Activated naive CD4-positive, alpha-beta T cell treated with anti-CD3 and anti-CD28 coated beads for 36 hours (primary cell): ENCODE results near the gene PREX1. TPM values are rescaled to one million over a fixed set of nuclear protein-coding genes. Genes with fewer than 3 reads are reported as not detected.
A peak's percentile ranks its signal among the peaks of the same experiment; 100 is the strongest.

Experiments
- CTCF ChIA-PET: fragments of 350-600 bp; sonication (Branson Sonifier 250); formaldehyde crosslinking; loops from one replicate; lab custom pipeline; 2021; ENCODE audit warnings: antibody characterized with exemption; lab: Charles Lee
- DNase-seq: peaks from one replicate; pipeline ENCODE4 v3.0.0-alpha.2; 2020
- H3K27ac Mint-ChIP-seq: one replicate; pipeline ENCODE4 v1.8.0; 2021; ENCODE audit warnings: mild to moderate bottlenecking, mixed read lengths
- H3K27me3 Mint-ChIP-seq: one replicate; pipeline ENCODE4 v1.8.0; 2021; ENCODE audit warnings: low read depth, mixed read lengths
- H3K36me3 Mint-ChIP-seq: one replicate; pipeline ENCODE4 v1.8.0; 2021; ENCODE audit warnings: low read depth, mixed read lengths
- H3K4me1 Mint-ChIP-seq: one replicate; pipeline ENCODE4 v1.8.0; 2021; ENCODE audit warnings: low read depth, mixed read lengths
- H3K4me3 Mint-ChIP-seq: one replicate; pipeline ENCODE4 v1.8.0; 2021; ENCODE audit warnings: mild to moderate bottlenecking, moderate library complexity, mixed read lengths
- H3K9me3 Mint-ChIP-seq: one replicate; pipeline ENCODE4 v1.8.0; 2021; ENCODE audit warnings: mixed read lengths
- intact Hi-C: fragments of 100-400 bp; cut with micrococcal nuclease; formaldehyde crosslinking; loops from one replicate; pipeline ENCODE4 v1.15.1; 2023
- total RNA-seq, 2 experiments: library from RNA; stranded (reverse); gene quantifications; one replicate each; pipeline ENCODE4 v1.2.3, GENCODE V29; 2021

PREX1 gene
- total RNA-seq, 2 experiments from 2014 or later = 43.7 to 44.2 TPM

GRCh38 chr20:48738399-48739304, 89.1 kb downstream of the PREX1 start:
- H3K4me1 Mint-ChIP-seq = peaks cover 32% of the 10 kb centered on the region

GRCh38 chr20:48738094-48738398, 89.8 kb downstream of the PREX1 start:
- no peaks in the 10 kb centered on the region for H3K27me3 Mint-ChIP-seq
- intact Hi-C loops = loop anchor here (5.0 kb wide), 1 partner anchor 44 kb away; no protein-coding TSS in a partner anchor
- no peak overlapping the region for H3K4me3 Mint-ChIP-seq
- no peaks in the 10 kb centered on the region for H3K9me3 Mint-ChIP-seq
- DNase-seq = no peak
- peaks cover 2% of the 10 kb centered on the region for H3K36me3 Mint-ChIP-seq
- CTCF ChIA-PET = interaction anchor here (0.6 kb wide), 1 partner anchor 167 kb away, joined by 3 read pairs; no protein-coding TSS in a partner anchor
- peak overlapping the region; percentile 79 for H3K27ac Mint-ChIP-seq
- H3K4me1 Mint-ChIP-seq = peaks cover 32% of the 10 kb centered on the region

More at GRCh38 chr20:48738399-48739304, 89.1 kb downstream of the PREX1 start:
- peak; percentile 88 for DNase-seq
- Mint-ChIP-seq H3K27me3 (no peaks in the 10 kb centered on the region), H3K27ac (peak overlapping the region; percentile 79), H3K9me3 (no peaks in the 10 kb centered on the region), H3K4me3 (no peak overlapping the region), H3K36me3 (peaks cover 2% of the 10 kb centered on the region)
- CTCF ChIA-PET = interaction anchor here (0.6 to 1.0 kb wide), 3 partner anchors 64 to 166 kb away, joined by 3 read pairs; no protein-coding TSS in a partner anchor
- intact Hi-C loops = loop anchor here (1.0 to 5.0 kb wide), 6 partner anchors 10 to 538 kb away; no protein-coding TSS in a partner anchor

- Mint-ChIP-seq H3K27me3 (no peaks in the 10 kb centered on the region), H3K27ac (peak overlapping the region; percentile 79), H3K4me1 (peaks cover 32% of the 10 kb centered on the region), H3K9me3 (no peaks in the 10 kb centered on the region), H3K4me3 (no peak overlapping the region), H3K36me3 (peaks cover 2% of the 10 kb centered on the region)
- intact Hi-C loops = loop anchor here (5.0 kb wide), 1 partner anchor 45 kb away; no protein-coding TSS in a partner anchor
- no peak for DNase-seq
- CTCF ChIA-PET = interaction anchor here (0.6 kb wide), 1 partner anchor 167 kb away, joined by 3 read pairs; no protein-coding TSS in a partner anchor
Measured at GRCh38 chr20:48737434-48738093, 90.2 kb downstream of the PREX1 start.

GRCh38 chr20:48736636-48737035, 91.2 kb downstream of the PREX1 start:
- Mint-ChIP-seq H3K4me3 (no peak overlapping the region), H3K36me3 (peaks cover 2% of the 10 kb centered on the region), H3K4me1 (peaks cover 32% of the 10 kb centered on the region), H3K27ac (no peak overlapping the region), H3K9me3 (no peaks in the 10 kb centered on the region), H3K27me3 (no peaks in the 10 kb centered on the region)
- CTCF ChIA-PET = no interaction called here
- DNase-seq = no peak
- intact Hi-C loops = loop anchor here (5.0 kb wide), 1 partner anchor 46 kb away; no protein-coding TSS in a partner anchor

GRCh38 chr20:48736231-48736630, 91.6 kb downstream of the PREX1 start:
- no peak overlapping the region for H3K4me3 Mint-ChIP-seq
- no peaks in the 10 kb centered on the region for H3K27me3 Mint-ChIP-seq
- intact Hi-C loops = loop anchor here (5.0 kb wide), 1 partner anchor 46 kb away; no protein-coding TSS in a partner anchor
- CTCF ChIA-PET = no interaction called here
- no peak for DNase-seq
- no peaks in the 10 kb centered on the region for H3K9me3 Mint-ChIP-seq
- H3K4me1 Mint-ChIP-seq = peaks cover 32% of the 10 kb centered on the region
- H3K36me3 Mint-ChIP-seq = peaks cover 2% of the 10 kb centered on the region
- H3K27ac Mint-ChIP-seq = no peak overlapping the region

- Mint-ChIP-seq H3K27me3 (no peaks in the 10 kb centered on the region), H3K4me1 (peaks cover 38% of the 10 kb centered on the region), H3K27ac (no peak overlapping the region), H3K9me3 (no peaks in the 10 kb centered on the region), H3K4me3 (no peak overlapping the region), H3K36me3 (peaks cover 2% of the 10 kb centered on the region)
- CTCF ChIA-PET = interaction anchor here (0.9 to 1.0 kb wide), 2 partner anchors 10 to 78 kb away, joined by 3 to 4 read pairs; no protein-coding TSS in a partner anchor
- intact Hi-C loops = loop anchor here (5.0 kb wide), 1 partner anchor 47 kb away; no protein-coding TSS in a partner anchor
- DNase-seq = no peak
Measured at GRCh38 chr20:48735112-48735511, 92.7 kb downstream of the PREX1 start.

GRCh38 chr20:48734104-48734749, 93.6 kb downstream of the PREX1 start:
- CTCF ChIA-PET = interaction anchor here (0.9 to 1.0 kb wide), 2 partner anchors 9 to 77 kb away, joined by 3 to 4 read pairs; no protein-coding TSS in a partner anchor
- Mint-ChIP-seq H3K36me3 (peaks cover 2% of the 10 kb centered on the region), H3K4me3 (no peak overlapping the region), H3K27ac (no peak overlapping the region), H3K4me1 (peaks cover 33% of the 10 kb centered on the region), H3K27me3 (no peaks in the 10 kb centered on the region), H3K9me3 (no peaks in the 10 kb centered on the region)
- intact Hi-C loops = no loop called here
- DNase-seq = no peak

- peaks cover 2% of the 10 kb centered on the region for H3K36me3 Mint-ChIP-seq
- DNase-seq = no peak
- CTCF ChIA-PET = no interaction called here
- peaks cover 25% of the 10 kb centered on the region for H3K4me1 Mint-ChIP-seq
- no peak overlapping the region for H3K4me3 Mint-ChIP-seq
- intact Hi-C loops = no loop called here
- no peaks in the 10 kb centered on the region for H3K9me3 Mint-ChIP-seq
- no peak overlapping the region for H3K27ac Mint-ChIP-seq
- H3K27me3 Mint-ChIP-seq = no peaks in the 10 kb centered on the region
Measured at GRCh38 chr20:48733296-48733790, 94.5 kb downstream of the PREX1 start.

- H3K27ac Mint-ChIP-seq = no peak overlapping the region
- H3K9me3 Mint-ChIP-seq = no peaks in the 10 kb centered on the region
- CTCF ChIA-PET = no interaction called here
- no peak overlapping the region for H3K4me3 Mint-ChIP-seq
- H3K36me3 Mint-ChIP-seq = peaks cover 2% of the 10 kb centered on the region
- peaks cover 14% of the 10 kb centered on the region for H3K4me1 Mint-ChIP-seq
- no peaks in the 10 kb centered on the region for H3K27me3 Mint-ChIP-seq
- no peak for DNase-seq
- intact Hi-C loops = no loop called here
Measured at GRCh38 chr20:48732081-48732829, 95.5 kb downstream of the PREX1 start.

- Mint-ChIP-seq H3K36me3 (peaks cover 2% of the 10 kb centered on the region), H3K27ac (no peak overlapping the region), H3K4me1 (peaks cover 13% of the 10 kb centered on the region), H3K9me3 (no peaks in the 10 kb centered on the region), H3K27me3 (no peaks in the 10 kb centered on the region), H3K4me3 (no peak overlapping the region)
- CTCF ChIA-PET = no interaction called here
- intact Hi-C loops = no loop called here
- DNase-seq = no peak
Measured at GRCh38 chr20:48731536-48731935, 96.3 kb downstream of the PREX1 start.

- H3K27me3 Mint-ChIP-seq = no peaks in the 10 kb centered on the region
- intact Hi-C loops = no loop called here
- no peak overlapping the region for H3K27ac Mint-ChIP-seq
- H3K36me3 Mint-ChIP-seq = peaks cover 2% of the 10 kb centered on the region
- DNase-seq = no peak
- H3K4me1 Mint-ChIP-seq = peaks cover 10% of the 10 kb centered on the region
- CTCF ChIA-PET = interaction anchor here (0.6 kb wide), 1 partner anchor 94 kb away, joined by 3 read pairs; no protein-coding TSS in a partner anchor
- no peak overlapping the region for H3K4me3 Mint-ChIP-seq
- no peaks in the 10 kb centered on the region for H3K9me3 Mint-ChIP-seq
Measured at GRCh38 chr20:48730977-48731376, 96.8 kb downstream of the PREX1 start.
